Right lobe of liver (tissue), 6 donors: ENCODE data around the gene SAP30. TPM values are rescaled to one million over a fixed set of nuclear protein-coding genes. Genes with fewer than 3 reads are reported as not detected.

ENCODE experiments used
- ATAC-seq, 4 donors: fragments of 200-7000 bp; cut with Tn5 transposase; one replicate each; pipeline ENCODE4 v1.9.1; 2020; ENCODE audit warnings: mild to moderate bottlenecking in 4 of 4, moderate library complexity in 4 of 4
- DNase-seq, 3 donors: peaks; one replicate each; pipeline ENCODE4 v3.0.0-alpha.2; 2020
- H3K27ac ChIP-seq, 3 donors: fragments of 200-600 bp; one replicate each; pipeline ENCODE4 v1.8.0; 2022
- H3K27me3 ChIP-seq, 2 donors: fragments of 200-600 bp; one replicate each; pipeline ENCODE4 v1.8.0; 2022
- H3K36me3 ChIP-seq, 4 donors: fragments of 200-600 bp; sonication (generic) in 1 of 4; one replicate each; pipeline versions ENCODE4 v1.5.1 to v1.8.0; 2017 to 2022; ENCODE audit warnings: control low read depth in 1 of 4
- H3K4me1 ChIP-seq, 4 donors: fragments of 200-600 bp; sonication (generic) in 1 of 4; one replicate each; pipeline versions ENCODE4 v1.5.1 to v1.8.0; 2017 to 2022; ENCODE audit warnings: control low read depth in 1 of 4
- H3K4me3 ChIP-seq, 3 donors: fragments of 200-600 bp; one replicate each; pipeline ENCODE4 v1.8.0; 2022
- H3K9me3 ChIP-seq, 4 donors: fragments of 200-600 bp; sonication (generic) in 1 of 4; one replicate each; pipeline versions ENCODE4 v1.5.1 to v1.8.0; 2017 to 2022; ENCODE audit warnings: control low read depth in 1 of 4
- CTCF ChIP-seq, 4 donors: fragments of 200-600 bp in 3 of 4; fragments of 450-650 bp in 1 of 4; IDR thresholded peaks; one replicate each; pipeline versions ENCODE4 v1.5.1 to v1.8.0; 2016 to 2022; ENCODE audit warnings: antibody characterized with exemption in 4 of 4, mild to moderate bottlenecking in 2 of 4
- POLR2A ChIP-seq: fragments of 450-650 bp; IDR thresholded peaks from one replicate; pipeline ENCODE4 v1.6.1; 2017; ENCODE audit warnings: antibody characterized with exemption, mild to moderate bottlenecking
- WGBS: methylation state at CpG from one replicate; pipeline ENCODE4 v1.1.6; 2018; ENCODE audit warnings: low coverage, low lambda C conversion rate; ENCODE audit not compliant: insufficient coverage; ENCODE audit errors: missing lambda C conversion rate; 5-methylcytosine and 5-hydroxymethylcytosine counted together
- intact Hi-C, 2 donors: fragments of 100-400 bp; cut with DNase I; formaldehyde crosslinking; loops; one replicate each; pipeline versions ENCODE4 v1.11.2 to v1.14.1; 2022
- total RNA-seq, 6 experiments: library from RNA; depleted of rRNA in 2 of 6; stranded (reverse); fragments of >200 nt in 2 of 6; fragmentation: NEBNext Ultra II Directional in 3 of 6; extraction: Animal tissue kit (Norgen Biotek cat#: 25700) in 3 of 6; gene quantifications; one replicate each; pipeline versions ENCODE4 v1.1.0 to v1.2.4, GENCODE V29; 2016 to 2023
- donor health status: DM: no; HTN: yes; CAD: no.
- donor health status: DM: no; HTN: no; CAD: no.
- donor health status: DM: no; HTN: no; CAD: no.
- donor health status: DM: no; HTN: yes; CAD: no.
- donor health status: DM: no; HTN: yes; CAD: no.

SAP30 gene
- total RNA-seq, 6 experiments from 2014 or later, result 3.5 to 12.8 (median 7.7) TPM

DNA sequence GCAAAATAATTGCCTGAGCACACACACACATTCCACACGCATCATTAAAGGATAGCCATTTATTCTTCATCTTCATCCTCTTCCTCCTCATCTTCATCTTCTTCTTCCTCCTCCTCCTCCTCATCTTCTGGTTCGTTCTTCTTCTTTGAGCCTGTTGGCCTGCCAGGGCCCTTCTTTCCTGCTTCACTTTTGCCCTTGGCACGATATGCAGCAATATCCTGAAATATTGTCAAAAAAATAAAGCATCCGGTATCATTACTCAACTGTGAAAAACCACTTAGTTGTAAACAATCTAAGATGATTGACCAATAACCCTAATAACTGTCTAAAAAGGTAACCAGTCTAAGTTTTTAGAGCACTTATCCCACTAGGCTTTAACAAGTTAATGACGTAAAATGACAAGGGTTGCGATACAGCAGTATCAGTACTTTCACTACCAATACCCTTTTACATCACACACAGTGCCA lies 38.7 kb upstream of the SAP30 start:
- peak overlapping the region in 1 of 3 donors; percentile 85 for H3K4me3 ChIP-seq
- 47% methylated on average over 6 of the region's 6 CpGs for WGBS

GRCh38 chr4:173332963-173333657 lies 37.6 kb upstream of the SAP30 start:
- DNase-seq (no peak), ATAC-seq (no peak)
- Histone ChIP-seq H3K4me3 (peak overlapping the region; percentile 79 to 85 (median 84)), H3K4me1 (no peaks in the 10 kb centered on the region), H3K36me3 (peaks cover 0 to 17% (median 0%) of the 10 kb centered on the region in 4 donors), H3K9me3 (no peaks in the 10 kb centered on the region), H3K27ac (peak overlapping the region; percentile 99 to 100 (median 99)), H3K27me3 (no peaks in the 10 kb centered on the region)
- TF ChIP-seq CTCF (IDR thresholded peaks at IDR 0.05) (no peak), POLR2A (no peak)
- WGBS, result 12% methylated on average over 18 of the region's 21 CpGs
- intact Hi-C loops, result no loop called here

More for the DNA sequence above, 38.7 kb upstream of the SAP30 start:
- no peaks in the 10 kb centered on the region for H3K9me3 ChIP-seq
- peak overlapping the region in 1 of 3 donors; percentile 20 for H3K27ac ChIP-seq
- ATAC-seq (no peak), DNase-seq (no peak)
- intact Hi-C loops, result no loop called here
- H3K4me1 ChIP-seq, result no peaks in the 10 kb centered on the region
- no peaks in the 10 kb centered on the region for H3K27me3 ChIP-seq
- TF ChIP-seq POLR2A (no peak), CTCF (IDR thresholded peaks at IDR 0.05) (no peak)
- peaks cover 0 to 17% (median 0%) of the 10 kb centered on the region in 4 donors for H3K36me3 ChIP-seq

DNA sequence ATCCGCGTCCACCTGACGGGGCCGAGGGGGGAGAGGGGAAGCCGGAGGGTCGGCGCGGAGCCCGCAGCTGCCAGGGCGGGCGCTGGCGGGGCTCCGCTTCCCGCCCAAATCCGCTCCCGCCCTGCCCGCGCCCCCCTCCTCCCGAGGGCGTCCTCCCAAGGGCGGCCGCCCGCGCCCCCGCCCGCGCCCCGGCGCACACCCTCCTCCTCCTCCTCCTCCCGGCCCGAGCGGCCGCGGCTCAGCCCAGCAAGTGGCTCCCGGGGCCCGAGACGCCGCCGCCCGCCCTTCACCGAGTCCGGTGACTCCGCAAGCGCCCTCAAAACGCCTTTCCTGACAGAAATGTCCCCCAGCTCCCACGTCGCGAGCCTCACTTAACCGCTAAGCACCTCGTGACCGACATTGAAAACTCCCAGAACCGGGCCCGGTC lies 37.1 kb upstream of the SAP30 start:
- peak; percentile 26 to 53 (median 38) for ATAC-seq
- Histone ChIP-seq H3K4me1 (no peaks in the 10 kb centered on the region), H3K9me3 (no peaks in the 10 kb centered on the region), H3K4me3 (peak overlapping the region; percentile 79 to 85 (median 84)), H3K27ac (peak overlapping the region; percentile 99 to 100 (median 99)), H3K27me3 (no peaks in the 10 kb centered on the region), H3K36me3 (peaks cover 0 to 17% (median 0%) of the 10 kb centered on the region in 4 donors)
- TF ChIP-seq CTCF (IDR thresholded peaks at IDR 0.05) (no peak), POLR2A (no peak)
- intact Hi-C loops, result no loop called here
- peak; percentile 67 to 78 (median 73) for DNase-seq
- 1% methylated on average over 15 of the region's 53 CpGs for WGBS

GRCh38 chr4:173334085-173334890 lies 36.5 kb upstream of the SAP30 start, which contains the start of gene HMGB2:
Gene HMGB2, minus strand, starts transcription at chr4:173334358. Its CDS starts 709 bp downstream, at chr4:173333649.
- ATAC-seq, result peak; percentile 92 to 97 (median 95)
- peak within 1 kb of the TSS; percentile 99 to 100 (median 99) for H3K27ac ChIP-seq
- H3K27me3 ChIP-seq, result no peaks in the 10 kb centered on the region
- no peaks in the 10 kb centered on the region for H3K9me3 ChIP-seq
- H3K36me3 ChIP-seq, result peaks cover 0 to 17% (median 0%) of the 10 kb centered on the region in 4 donors
- WGBS, result under 1% methylated on average over 30 of the region's 61 CpGs
- peak; percentile 98 for TF ChIP-seq POLR2A
- no peak for TF ChIP-seq CTCF (IDR thresholded peaks at IDR 0.05)
- DNase-seq, result peak; percentile 100
- intact Hi-C loops, result no loop called here
- H3K4me3 ChIP-seq, result peak within 1 kb of the TSS; percentile 79 to 85 (median 84)
- H3K4me1 ChIP-seq, result no peaks in the 10 kb centered on the region
